Motor neuron (in vitro differentiated cells): ENCODE results near the gene OSTN. TPM values are rescaled to one million over a fixed set of nuclear protein-coding genes. Genes with fewer than 3 reads are reported as not detected.

Experiments used
- ATAC-seq, 8 experiments: fragments of 200-7000 bp; cut with Tn5 transposase; replicated peaks in 6 of 8; 2 replicates each; pipeline ENCODE4 v1.8.0; 2021; ENCODE audit warnings: mild to moderate bottlenecking in 8 of 8, moderate library complexity in 8 of 8
- H3K27ac ChIP-seq, 2 donors: fragments of 250-450 bp; sonication (Bioruptor Pico); 2 replicates each; pipeline ENCODE4 v1.9.0; 2021; ENCODE audit warnings: antibody characterized with exemption in 2 of 2, mild to moderate bottlenecking in 2 of 2, moderate library complexity in 1 of 2
- H3K4me1 ChIP-seq, 2 donors: fragments of 250-450 bp; sonication (Bioruptor Pico); replicated peaks in 1 of 2; 2 replicates each; pipeline ENCODE4 v1.6.1; 2021; ENCODE audit warnings: antibody characterized with exemption in 2 of 2, mild to moderate bottlenecking in 2 of 2, moderate library complexity in 1 of 2
- H3K4me3 ChIP-seq, 5 donors: fragments of 250-450 bp; sonication (Bioruptor Pico); 2 replicates each; pipeline ENCODE4 v1.9.0; 2021; ENCODE audit warnings: antibody characterized with exemption in 5 of 5, mild to moderate bottlenecking in 5 of 5, moderate library complexity in 4 of 5
- WGBS, 10 experiments: fragments of 450-650 bp; shearing (Covaris generic); methylation state at CpG; one replicate each; pipeline ENCODE4 v1.0.0; 2022; 5-methylcytosine and 5-hydroxymethylcytosine counted together
- in situ Hi-C, 9 experiments: fragments of 400-800 bp; cut with MboI; loops; one replicate each; pipeline ENCODE4 v1.15.0; 2021; ENCODE audit warnings: low sequenced_read_pairs in 9 of 9, low pct_unique_long_range_greater_than_20kb in 2 of 9; ENCODE audit not compliant: unreplicated experiment in 9 of 9
- total RNA-seq, 8 experiments: library from RNA; unstranded; fragments of 300-600 nt; gene quantifications; 2 replicates each; pipeline versions ENCODE4 v1.2.3 to v1.2.4, GENCODE V29; 2022

Gene OSTN
- total RNA-seq, 8 experiments from 2014 or later = 0.10 to 3.0 (median 0.46) TPM; not detected in 1

- ATAC-seq = no peak
- 50 to 100% (median 93%) methylated on average over 1 to 2 of the region's 2 CpGs; no CpG with 5 or more reads in 1 of the 10 experiments for WGBS, 10 experiments
- H3K27ac ChIP-seq = no peak overlapping the region
- H3K4me1 ChIP-seq = peaks cover 0 to 24% of the 10 kb centered on the region in 2 donors
- in situ Hi-C loops = no loop called here
- no peak overlapping the region for H3K4me3 ChIP-seq
Measured at GRCh38 chr3:191283400-191283799, 84.4 kb downstream of the OSTN start.

GRCh38 chr3:191290311-191291025, 91.4 kb downstream of the OSTN start:
- Histone ChIP-seq H3K27ac (no peak overlapping the region), H3K4me3 (no peak overlapping the region), H3K4me1 (no peaks in the 10 kb centered on the region)
- in situ Hi-C loops = no loop called here
- peak in 2 of 8 experiments; percentile 86 to 89 for ATAC-seq
- WGBS, 10 experiments = 0 to 100% (median 87%) methylated on average over 1 to 4 of the region's 4 CpGs; no CpG with 5 or more reads in 1 of the 10 experiments

- Histone ChIP-seq H3K27ac (no peak overlapping the region), H3K4me3 (no peak overlapping the region), H3K4me1 (no peaks in the 10 kb centered on the region)
- no peak for ATAC-seq
- WGBS, 10 experiments = 53 to 90% (median 79%) methylated on average over 2 to 5 of the region's 5 CpGs
- in situ Hi-C loops = no loop called here
Measured at GRCh38 chr3:191292243-191293015, 93.4 kb downstream of the OSTN start.

- Histone ChIP-seq H3K27ac (no peak overlapping the region), H3K4me3 (no peak overlapping the region), H3K4me1 (no peaks in the 10 kb centered on the region)
- WGBS, 10 experiments = 86 to 100% (median 100%) methylated on average over 1 of the region's 1 CpG; no CpG with 5 or more reads in 3 of the 10 experiments
- no peak for ATAC-seq
- in situ Hi-C loops = no loop called here
Measured at GRCh38 chr3:191294291-191294690, 95.2 kb downstream of the OSTN start.

GRCh38 chr3:191296041-191296541, 97.0 kb downstream of the OSTN start:
- no peak overlapping the region for H3K27ac ChIP-seq
- no peaks in the 10 kb centered on the region for H3K4me1 ChIP-seq
- 21 to 92% (median 63%) methylated on average over 1 to 4 of the region's 4 CpGs for WGBS, 10 experiments
- no peak overlapping the region for H3K4me3 ChIP-seq
- in situ Hi-C loops = no loop called here
- ATAC-seq = no peak

- no peak overlapping the region for H3K4me3 ChIP-seq
- in situ Hi-C loops = no loop called here
- no peak for ATAC-seq
- H3K27ac ChIP-seq = no peak overlapping the region
- H3K4me1 ChIP-seq = peaks cover 9 to 12% of the 10 kb centered on the region in 2 donors
Measured at GRCh38 chr3:191298846-191299245, 99.8 kb downstream of the OSTN start.

GRCh38 chr3:191300422-191300821, 101.4 kb downstream of the OSTN start:
- Histone ChIP-seq H3K4me1 (peaks cover 9 to 12% of the 10 kb centered on the region in 2 donors), H3K4me3 (no peak overlapping the region), H3K27ac (no peak overlapping the region)
- in situ Hi-C loops = no loop called here
- WGBS, 10 experiments = 13 to 60% (median 39%) methylated on average over 1 of the region's 1 CpG; no CpG with 5 or more reads in 6 of the 10 experiments
- ATAC-seq = no peak

GRCh38 chr3:191301017-191301416, 102.0 kb downstream of the OSTN start:
- no peak overlapping the region for H3K4me3 ChIP-seq
- ATAC-seq = no peak
- in situ Hi-C loops = no loop called here
- H3K4me1 ChIP-seq = peaks cover 9 to 12% of the 10 kb centered on the region in 2 donors
- WGBS, 10 experiments = 64 to 100% (median 89%) methylated on average over 1 of the region's 1 CpG
- no peak overlapping the region for H3K27ac ChIP-seq

GRCh38 chr3:191301782-191302411, 102.9 kb downstream of the OSTN start:
- Histone ChIP-seq H3K27ac (no peak overlapping the region), H3K4me3 (no peak overlapping the region), H3K4me1 (peaks cover 9 to 12% of the 10 kb centered on the region in 2 donors)
- in situ Hi-C loops = no loop called here
- WGBS, 10 experiments = 27 to 100% (median 77%) methylated on average over 1 to 4 of the region's 5 CpGs; no CpG with 5 or more reads in 1 of the 10 experiments
- peak; percentile 40 to 76 (median 67) for ATAC-seq

- Histone ChIP-seq H3K27ac (no peak overlapping the region), H3K4me3 (no peak overlapping the region), H3K4me1 (peaks cover 9 to 12% of the 10 kb centered on the region in 2 donors)
- no peak for ATAC-seq
- in situ Hi-C loops = no loop called here
- WGBS, 10 experiments = 29 to 100% (median 68%) methylated on average over 1 to 2 of the region's 2 CpGs
Measured at GRCh38 chr3:191302451-191302850, 103.4 kb downstream of the OSTN start.

- H3K27ac ChIP-seq = no peak overlapping the region
- in situ Hi-C loops = no loop called here
- no peak for ATAC-seq
- WGBS, 10 experiments = 29 to 100% (median 90%) methylated on average over 2 to 3 of the region's 3 CpGs; no CpG with 5 or more reads in 1 of the 10 experiments
- no peak overlapping the region for H3K4me3 ChIP-seq
- H3K4me1 ChIP-seq = peaks cover 9 to 12% of the 10 kb centered on the region in 2 donors
Measured at GRCh38 chr3:191303596-191303995, 104.6 kb downstream of the OSTN start.

GRCh38 chr3:191306428-191306827, 107.4 kb downstream of the OSTN start:
- Histone ChIP-seq H3K4me3 (no peak overlapping the region), H3K4me1 (peaks cover 9 to 12% of the 10 kb centered on the region in 2 donors), H3K27ac (no peak overlapping the region)
- in situ Hi-C loops = no loop called here
- ATAC-seq = no peak
- 72 to 100% (median 93%) methylated on average over 1 to 4 of the region's 4 CpGs; no CpG with 5 or more reads in 5 of the 10 experiments for WGBS, 10 experiments

- in situ Hi-C loops = no loop called here
- WGBS, 10 experiments = 13 to 100% (median 61%) methylated on average over 2 to 4 of the region's 4 CpGs; no CpG with 5 or more reads in 1 of the 10 experiments
- ATAC-seq = no peak
Measured at GRCh38 chr3:191307341-191307740, 108.3 kb downstream of the OSTN start.

More at GRCh38 chr3:191307341-191307740, 108.3 kb downstream of the OSTN start:
- peaks cover under 1 to 3% of the 10 kb centered on the region in 2 donors for H3K4me1 ChIP-seq
- no peak overlapping the region for H3K4me3 ChIP-seq
- no peak overlapping the region for H3K27ac ChIP-seq
